HG03575 (cell line): Measurements from ENCODE around the gene NRP2.

ENCODE experiments used
- ATAC-seq: cut with Tn5 transposase; IDR thresholded peaks from one replicate; pipeline ENCODE4 v1.9.1; 2021; ENCODE audit not compliant: unreplicated experiment, insufficient number of reproducible peaks, low FRiP score; ENCODE audit errors: extremely low read depth

The NRP2 gene

GRCh38 chr2:205806143-205806905, 124.0 kb downstream of the NRP2 start:
- no peak for ATAC-seq

- no peak for ATAC-seq
Measured at GRCh38 chr2:205807229-205807628, 124.9 kb downstream of the NRP2 start.

- ATAC-seq, result no peak
Measured at GRCh38 chr2:205807758-205808157, 125.5 kb downstream of the NRP2 start.

DNA sequence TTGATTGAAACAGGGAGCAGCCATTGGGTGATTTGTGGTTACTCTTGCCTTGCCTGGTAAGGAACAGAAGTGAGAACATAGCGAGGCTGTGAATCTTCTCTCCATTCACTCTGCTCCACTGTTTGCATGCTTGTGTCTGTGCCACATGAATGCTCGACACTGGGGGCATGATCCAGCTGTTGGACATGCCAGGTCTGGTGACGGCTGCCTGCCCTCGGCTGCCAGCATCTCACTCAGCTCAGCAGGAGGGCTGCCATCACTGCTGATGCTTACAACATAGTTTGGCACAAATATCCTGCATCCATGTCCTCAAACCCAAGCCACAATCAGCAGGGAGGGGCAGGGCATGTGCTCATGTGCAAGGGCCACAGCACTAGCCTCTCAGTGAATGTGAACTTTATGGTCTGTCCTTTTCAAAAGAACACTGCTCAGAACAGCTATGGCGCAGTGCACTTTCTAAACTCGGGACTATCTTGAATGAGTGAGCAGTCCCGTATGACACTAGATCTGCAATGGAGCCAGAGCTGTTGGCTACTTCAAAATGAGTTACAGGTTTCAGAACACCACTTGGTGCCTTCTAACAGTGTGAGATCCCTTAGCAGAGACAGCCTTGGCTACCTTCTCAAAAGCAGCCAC, 126.3 kb downstream of the NRP2 start:
- no peak for ATAC-seq

DNA sequence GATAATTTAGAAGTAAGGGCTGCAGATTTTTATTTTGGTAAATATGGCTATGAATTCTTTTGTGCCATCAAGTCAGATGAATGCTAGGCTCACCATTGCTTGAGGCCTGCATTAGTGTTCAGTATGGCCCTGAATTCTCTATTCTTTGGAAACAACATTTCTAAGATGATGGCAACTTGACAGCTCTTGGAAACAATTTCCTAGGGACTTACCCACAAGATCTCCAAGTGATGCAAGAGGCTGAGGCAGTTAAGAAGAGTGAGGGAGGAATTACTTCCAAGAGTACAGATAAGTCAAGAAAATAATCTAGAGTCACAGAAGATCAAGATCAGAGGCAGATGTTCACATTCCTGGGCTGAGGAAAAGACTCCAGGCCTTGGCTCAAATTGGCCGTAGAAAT, 129.1 kb downstream of the NRP2 start:
- ATAC-seq, result no peak

DNA sequence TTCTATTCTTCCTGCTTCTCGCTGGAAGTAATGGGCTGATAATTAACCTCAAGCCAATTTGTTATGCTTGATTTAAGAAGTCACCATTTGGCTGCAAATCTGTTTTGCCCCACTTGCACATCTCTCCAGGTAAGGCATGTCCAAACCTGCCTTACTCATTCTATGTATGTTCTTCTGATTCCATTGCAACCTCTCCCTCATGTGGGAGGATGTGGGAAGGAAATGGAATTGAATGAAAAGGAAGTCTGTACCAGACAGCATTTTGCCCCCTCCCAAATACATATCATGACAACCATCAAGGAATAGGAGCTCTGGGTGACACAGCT, 131.7 kb downstream of the NRP2 start:
- ATAC-seq, result no peak

DNA sequence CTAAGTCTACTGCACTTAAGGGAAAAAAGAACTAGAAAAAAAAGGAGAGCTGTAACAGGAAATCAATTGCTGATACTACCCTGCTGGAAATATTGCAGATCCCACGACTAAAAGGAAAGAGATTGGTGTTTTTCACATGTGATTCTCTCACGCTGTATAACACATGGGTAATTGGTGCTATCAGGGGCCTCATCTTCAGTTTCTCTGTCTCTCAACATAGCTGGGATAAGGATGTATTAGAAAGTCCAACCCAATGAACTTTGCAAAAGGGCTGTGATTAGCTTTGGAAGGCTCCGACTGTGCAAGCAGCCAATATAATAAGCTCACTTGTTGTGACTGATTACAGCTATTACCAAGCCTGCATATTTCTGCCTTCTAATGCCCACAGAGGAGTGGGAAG, 133.4 kb downstream of the NRP2 start:
- no peak for ATAC-seq

DNA sequence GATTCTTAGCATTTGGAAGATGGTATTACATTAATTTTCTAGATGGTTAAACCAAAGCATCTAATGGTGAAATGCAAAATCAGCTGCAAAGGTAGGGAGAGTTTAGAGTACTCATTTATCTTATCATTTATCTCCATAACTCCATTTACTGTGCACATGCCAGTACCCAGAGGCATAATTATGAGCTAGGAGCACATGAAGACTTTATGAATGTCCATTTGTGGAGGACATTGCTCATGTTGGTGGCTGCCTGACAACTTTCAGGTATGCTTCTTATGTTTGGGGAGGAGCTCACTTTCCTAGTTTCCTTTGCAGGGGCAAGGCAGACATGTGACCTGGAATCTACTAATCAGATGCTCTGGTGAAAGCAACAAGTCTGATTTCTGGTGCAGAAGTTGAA, 134.0 kb downstream of the NRP2 start:
- ATAC-seq, result no peak

GRCh38 chr2:205822579-205822978, 140.3 kb downstream of the NRP2 start:
- no peak for ATAC-seq

DNA sequence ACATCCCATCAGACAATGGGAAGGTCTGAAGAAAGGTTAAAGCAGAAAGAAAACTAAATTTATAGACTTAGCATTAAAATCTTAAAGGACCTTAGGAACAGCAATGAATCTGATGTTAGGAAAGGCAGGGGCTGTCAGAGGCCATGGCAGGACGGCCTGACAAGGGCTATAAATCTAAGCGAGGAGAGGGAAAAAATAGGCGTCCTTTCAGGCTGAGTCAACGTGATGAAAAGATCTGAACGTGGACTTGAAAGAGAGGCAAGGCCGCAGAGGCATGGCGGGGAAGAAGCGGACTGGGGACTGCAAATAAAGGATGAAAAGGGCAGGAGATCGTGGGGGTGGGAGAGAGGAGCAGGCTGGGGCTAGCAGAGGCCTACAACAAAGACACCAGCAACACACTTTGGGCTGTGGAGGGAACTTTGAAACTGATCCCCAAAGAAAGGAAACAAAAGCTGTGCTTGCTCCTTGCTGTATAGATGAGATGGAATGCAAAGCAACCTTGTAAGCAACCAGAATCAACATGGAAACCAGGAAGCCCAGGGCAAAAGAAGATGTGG, 145.6 kb downstream of the NRP2 start:
- ATAC-seq, result no peak

GRCh38 chr2:205833864-205834263, 151.6 kb downstream of the NRP2 start:
- ATAC-seq, result no peak

DNA sequence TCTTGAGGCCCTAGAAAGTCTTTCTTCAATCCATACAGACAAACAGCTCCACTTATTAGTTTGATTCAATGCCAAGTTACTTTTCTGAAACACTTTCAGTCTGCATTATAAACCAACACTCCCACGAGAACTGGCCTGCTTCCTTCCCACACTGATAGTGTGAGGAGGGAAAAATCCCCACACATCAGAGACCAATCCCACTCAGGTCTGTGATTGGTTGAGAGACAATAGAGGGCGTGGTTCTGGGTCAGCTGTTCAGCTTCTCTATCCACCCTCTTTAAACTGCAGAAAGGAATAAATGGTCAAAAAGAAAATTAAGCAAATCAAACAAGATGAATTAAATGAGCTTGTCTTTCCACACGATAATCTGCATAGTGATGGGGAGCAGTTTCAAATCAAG, 152.5 kb downstream of the NRP2 start:
- no peak for ATAC-seq

DNA sequence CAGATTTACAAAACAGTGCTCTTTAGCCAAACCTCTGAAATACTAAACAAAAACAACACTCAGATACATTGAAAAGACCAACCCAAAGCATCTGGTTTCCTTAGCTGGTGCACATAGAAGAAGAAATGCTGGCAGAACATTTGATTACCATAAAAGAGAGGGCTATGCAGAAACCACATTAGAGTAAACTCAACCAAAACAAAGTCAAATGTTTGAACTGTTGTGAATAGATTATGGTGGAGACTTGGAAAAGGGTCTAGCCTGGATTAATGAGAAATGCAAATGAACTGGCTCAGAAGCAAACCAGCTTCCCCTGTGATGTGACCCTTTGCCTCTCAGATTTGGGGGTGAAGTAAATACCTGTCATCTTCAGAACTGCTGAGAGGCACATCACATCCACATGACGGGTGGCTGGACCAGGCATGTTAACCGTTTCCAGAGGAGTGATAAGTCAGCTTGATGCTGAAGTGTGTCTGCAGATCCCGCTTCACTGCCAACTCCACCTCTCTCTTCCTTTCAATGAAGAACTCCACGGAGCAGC, 153.0 kb downstream of the NRP2 start:
- ATAC-seq, result no peak

- no peak for ATAC-seq
Measured at GRCh38 chr2:205835923-205836322, 153.6 kb downstream of the NRP2 start.

DNA sequence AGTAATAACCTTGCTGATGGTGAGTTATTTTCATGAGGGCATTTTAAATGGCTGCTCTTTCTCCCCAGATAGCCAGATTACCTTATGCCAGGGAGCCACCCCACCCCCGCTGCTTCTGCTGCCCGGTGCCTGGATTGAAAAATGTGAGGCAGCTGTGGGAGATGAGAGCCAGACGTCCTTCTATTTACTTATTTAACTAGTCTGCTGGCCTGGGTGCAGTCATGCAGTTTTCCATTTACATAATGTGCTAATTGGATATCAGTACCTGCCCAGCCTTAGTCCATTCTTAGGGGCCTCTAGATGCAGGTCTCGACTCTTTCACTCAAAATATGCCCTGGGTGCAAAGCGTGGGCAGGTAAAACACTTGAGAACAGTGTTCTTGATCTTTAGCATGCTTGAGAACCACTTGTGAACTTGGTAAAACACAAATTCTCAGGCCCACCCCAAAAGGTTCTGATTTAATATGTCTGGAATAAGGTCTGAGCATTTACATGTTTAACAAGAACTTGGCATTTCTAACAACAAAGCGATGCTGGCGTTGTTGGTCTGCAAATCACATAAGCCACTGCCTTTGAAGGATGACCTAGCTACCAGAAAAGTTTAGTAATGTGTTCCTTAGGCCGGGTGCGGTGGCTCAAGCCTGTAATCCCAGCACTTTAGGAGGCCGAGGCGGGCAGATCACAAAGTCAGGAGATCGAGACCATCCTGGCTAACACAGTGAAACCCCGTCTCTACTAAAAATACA, 154.3 kb downstream of the NRP2 start:
- ATAC-seq, result no peak

GRCh38 chr2:205837663-205838062, 155.4 kb downstream of the NRP2 start:
- no peak for ATAC-seq

DNA sequence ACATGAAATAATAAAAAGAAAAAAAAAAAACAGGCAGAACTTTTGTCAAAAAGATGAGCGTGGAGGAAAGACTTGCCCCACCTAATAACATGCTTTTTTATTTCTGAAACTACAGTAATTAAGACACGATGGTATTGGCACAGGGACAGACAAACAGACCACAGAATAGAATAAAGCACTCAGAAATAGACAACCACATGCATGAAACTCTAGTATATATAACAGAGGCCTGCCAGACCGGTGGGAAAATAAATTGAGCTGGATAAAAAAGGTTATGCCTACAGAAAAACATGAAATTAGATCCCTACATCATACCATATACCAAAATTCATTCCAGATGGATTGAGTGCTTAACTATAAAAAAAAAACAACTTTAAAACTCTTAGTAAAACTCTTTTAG, 163.1 kb downstream of the NRP2 start:
- ATAC-seq, result no peak
